Stimulated activated CD4-positive, alpha-beta T cell treated with anti-CD3 and anti-CD28 coated beads, Interleukin-4, amount 100 ng/mL, for 4 hours (primary cell): ENCODE measurements around the gene NAPA.
"Not testable (repeated sequence)": the region's sequence is repeated elsewhere in the genome, so short reads cannot be mapped to it uniquely, and the experiment has no call there.

ENCODE experiments used
- DNase-seq, 2 experiments: peaks; one replicate each; pipeline ENCODE4 v3.0.0-alpha.2; 2020

The NAPA gene

GRCh38 chr19:47499371-47499770, 15.5 kb downstream of the NAPA start:
- DNase-seq: no peak

- DNase-seq: no peak
These were observed 16.3 kb downstream of the NAPA start for GRCh38 chr19:47498561-47498960.

- DNase-seq: no peak
These were observed 16.9 kb downstream of the NAPA start for GRCh38 chr19:47497821-47498520.

GRCh38 chr19:47497050-47497766, 17.7 kb downstream of the NAPA start:
- no peak for DNase-seq

- no peak for DNase-seq
These were observed 19.1 kb downstream of the NAPA start for GRCh38 chr19:47495478-47496372.

- no peak for DNase-seq
These were observed 20.1 kb downstream of the NAPA start for GRCh38 chr19:47494729-47495128.

- DNase-seq: no peak
These were observed 20.7 kb downstream of the NAPA start for GRCh38 chr19:47494211-47494547.

GRCh38 chr19:47493378-47494210, 21.3 kb downstream of the NAPA start:
- DNase-seq: no peak

- no peak for DNase-seq
These were observed 22.1 kb downstream of the NAPA start for GRCh38 chr19:47492571-47493377.

- no peak for DNase-seq
These were observed 22.7 kb downstream of the NAPA start for GRCh38 chr19:47492137-47492533.

- no peak for DNase-seq
These were observed 23.3 kb downstream of the NAPA start for GRCh38 chr19:47491358-47492136.

- DNase-seq: no peak
These were observed 24.0 kb downstream of the NAPA start for GRCh38 chr19:47490847-47491246.

- DNase-seq: no peak
These were observed 24.8 kb downstream of the NAPA start for GRCh38 chr19:47490031-47490430.

GRCh38 chr19:47489072-47489914, 25.6 kb downstream of the NAPA start:
- no peak for DNase-seq

- DNase-seq: no peak
These were observed 27.0 kb downstream of the NAPA start for GRCh38 chr19:47487551-47488515.

- no peak for DNase-seq
These were observed 28.0 kb downstream of the NAPA start for GRCh38 chr19:47486900-47487299.

GRCh38 chr19:47486220-47486619, 28.6 kb downstream of the NAPA start:
- not testable (repeated sequence) for DNase-seq

- no peak for DNase-seq
These were observed 29.7 kb downstream of the NAPA start for GRCh38 chr19:47485210-47485609.
